ENCODE data around the gene UCN. TPM values are rescaled to one million over a fixed set of nuclear protein-coding genes. Genes with fewer than 3 reads are reported as not detected.

The UCN gene
- total and polyA plus RNA-seq, 10 donors = 1.9 to 4.4 (median 2.5) TPM

GRCh38 chr2:27281855-27282559 lies 26.2 kb downstream of the UCN start, which contains the start of gene TRIM54:
Gene TRIM54, plus strand, starts transcription at chr2:27282429. Its CDS starts 303 bp downstream, at chr2:27282732.
- Histone ChIP-seq H3K27ac (peak within 1 kb of the TSS in 2 of 8 donors; percentile 21 to 25), H3K4me3 (no peak within 1 kb of the TSS), H3K36me3 (no peaks in the 10 kb centered on the region), H3K9me3 (no peaks in the 10 kb centered on the region), H3K27me3 (replicated peaks in 1 of 7) (peaks cover 0 to 19% (median 0%) of the 10 kb centered on the region in 7 donors), H3K4me1 (peaks cover 5 to 10% (median 8%) of the 10 kb centered on the region in 6 donors)
- TF ChIP-seq POLR2AphosphoS5 (IDR thresholded peaks at IDR 0.05) = peak in 1 of 3 donors; percentile 19
- no peak for TF ChIP-seq CTCF (IDR thresholded peaks at IDR 0.05 in 8 of 11, conservative IDR thresholded peaks at IDR 0.05 in 3 of 11)
- WGBS, 5 donors = 51 to 85% (median 73%) methylated on average over 5 of the region's 5 CpGs
- no peak for DNase-seq
- intact Hi-C loops (cut with DNase I; ENCODE audit: low total_unique reads) = no loop called here

- WGBS, 5 donors = 62 to 82% (median 72%) methylated on average over 3 of the region's 3 CpGs
- peaks cover 0 to 19% (median 0%) of the 10 kb centered on the region in 7 donors for H3K27me3 ChIP-seq (replicated peaks in 1 of 7)
- H3K9me3 ChIP-seq = no peaks in the 10 kb centered on the region
- peak overlapping the region in 2 of 8 donors; percentile 21 to 25 for H3K27ac ChIP-seq
- intact Hi-C loops (cut with DNase I; ENCODE audit: low total_unique reads) = no loop called here
- H3K4me1 ChIP-seq = peaks cover 5 to 10% (median 8%) of the 10 kb centered on the region in 6 donors
- TF ChIP-seq CTCF (IDR thresholded peaks at IDR 0.05 in 8 of 11, conservative IDR thresholded peaks at IDR 0.05 in 3 of 11) (no peak), POLR2AphosphoS5 (IDR thresholded peaks at IDR 0.05) (no peak), POLR2A (IDR thresholded peaks at IDR 0.05) (no peak)
- H3K36me3 ChIP-seq = no peaks in the 10 kb centered on the region
- no peak overlapping the region for H3K4me3 ChIP-seq
- DNase-seq = no peak
These were observed 26.8 kb downstream of the UCN start for GRCh38 chr2:27281442-27281841.

- 58 to 81% (median 70%) methylated on average over 3 of the region's 3 CpGs for WGBS, 5 donors
- DNase-seq = no peak
These were observed 27.4 kb downstream of the UCN start for GRCh38 chr2:27280826-27281225.

More at GRCh38 chr2:27280826-27281225, 27.4 kb downstream of the UCN start:
- TF ChIP-seq CTCF (IDR thresholded peaks at IDR 0.05 in 8 of 11, conservative IDR thresholded peaks at IDR 0.05 in 3 of 11) (no peak), POLR2AphosphoS5 (IDR thresholded peaks at IDR 0.05) (no peak), POLR2A (IDR thresholded peaks at IDR 0.05) (no peak)
- Histone ChIP-seq H3K4me1 (peaks cover 5 to 10% (median 8%) of the 10 kb centered on the region in 6 donors), H3K4me3 (no peak overlapping the region), H3K27ac (no peak overlapping the region), H3K36me3 (no peaks in the 10 kb centered on the region), H3K27me3 (replicated peaks in 1 of 7) (peaks cover 0 to 19% (median 0%) of the 10 kb centered on the region in 7 donors), H3K9me3 (no peaks in the 10 kb centered on the region)
- intact Hi-C loops (cut with DNase I; ENCODE audit: low total_unique reads) = no loop called here

Measured in spleen (tissue), 11 donors.